Mammary epithelial cell (primary cell): Measurements from ENCODE around the gene ACSBG1.

Experiments
- CTCF ChIP-seq, 2 donors: IDR thresholded peaks in 1 of 2; conservative IDR thresholded peaks in 1 of 2; 2 replicates each; pipeline ENCODE4 v1.5.1; 2011 to 2012; ENCODE audit warnings: inconsistent platforms in 2 of 2, low read length in 2 of 2, mild to moderate bottlenecking in 2 of 2, control low read depth in 1 of 2, low read depth in 1 of 2; ENCODE audit not compliant: insufficient read depth in 1 of 2; ENCODE audit errors: extremely low read depth in 1 of 2
- EZH2 ChIP-seq: IDR thresholded peaks from 2 replicates; pipeline ENCODE4 v1.6.1; 2012; ENCODE audit warnings: low read length, inconsistent platforms, borderline replicate concordance

GRCh38 chr15:78127882-78128281 lies 106.5 kb downstream of the ACSBG1 start:
- TF ChIP-seq CTCF (conservative IDR thresholded peaks at IDR 0.05 in 1 of 2, IDR thresholded peaks at IDR 0.05 in 1 of 2; ENCODE audit: extremely low read depth in 1 of 2, insufficient read depth in 1 of 2, low read depth in 1 of 2, low read length in 2 of 2) (no peak), EZH2 (no peak)
